Dermis microvascular lymphatic vessel endothelial cell (primary cell): Measurements from ENCODE around the gene RPS19. TPM values are rescaled to one million over a fixed set of nuclear protein-coding genes. Genes with fewer than 3 reads are reported as not detected.
A peak's percentile ranks its signal among the peaks of the same experiment; 100 is the strongest.
"Not testable (repeated sequence)": the region's sequence is repeated elsewhere in the genome, so short reads cannot be mapped to it uniquely, and the experiment has no call there.

ENCODE experiments used
- DNase-seq, 2 donors: peaks; one replicate each; pipeline versions ENCODE4 v3.0.0 to v3.0.0-alpha.2; 2010; ENCODE audit warnings: low read depth in 2 of 2
- total RNA-seq: library from RNA; depleted of rRNA; stranded (reverse); fragments of >200 nt; gene quantifications from 2 replicates; pipeline ENCODE4 v1.2.1, GENCODE V29; 2014

Gene RPS19
- total RNA-seq, 1 donor from 2014 or later: 471 TPM

DNA sequence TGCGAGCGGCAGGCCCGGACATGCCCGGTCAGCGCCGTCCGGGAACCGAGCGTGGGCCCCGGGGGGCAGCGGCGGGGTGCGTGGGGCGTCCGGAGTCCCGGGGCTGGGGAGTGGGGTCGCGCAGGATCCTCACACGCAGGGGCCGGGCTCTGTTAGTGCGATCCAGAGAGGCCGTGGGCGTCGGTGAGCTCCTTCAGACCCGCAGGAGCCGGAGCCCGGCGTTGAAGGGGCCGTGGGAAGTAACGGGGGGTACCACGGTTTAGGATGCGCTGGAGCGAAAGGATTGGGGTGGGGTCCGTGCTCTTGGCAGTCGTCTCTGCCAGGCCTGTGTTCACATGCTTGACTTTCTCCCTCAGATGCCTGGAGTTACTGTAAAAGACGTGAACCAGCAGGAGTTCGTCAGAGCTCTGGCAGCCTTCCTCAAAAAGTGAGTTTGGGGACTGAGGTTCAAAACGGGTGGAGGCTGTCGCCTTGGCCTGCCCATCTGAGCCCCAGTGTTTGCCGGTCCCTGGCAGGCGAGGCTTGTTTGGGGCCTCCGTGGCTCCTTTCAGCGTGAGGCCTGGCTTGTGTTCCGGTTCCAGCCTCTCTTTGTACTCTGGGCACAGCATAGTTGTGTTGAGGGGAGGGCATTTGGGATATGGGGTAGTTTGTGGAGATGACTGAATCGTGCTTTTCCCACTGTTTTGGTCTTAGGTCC, 512 bp downstream of the RPS19 start:
- DNase-seq: peak in 1 of 2 donors; percentile 24

DNA sequence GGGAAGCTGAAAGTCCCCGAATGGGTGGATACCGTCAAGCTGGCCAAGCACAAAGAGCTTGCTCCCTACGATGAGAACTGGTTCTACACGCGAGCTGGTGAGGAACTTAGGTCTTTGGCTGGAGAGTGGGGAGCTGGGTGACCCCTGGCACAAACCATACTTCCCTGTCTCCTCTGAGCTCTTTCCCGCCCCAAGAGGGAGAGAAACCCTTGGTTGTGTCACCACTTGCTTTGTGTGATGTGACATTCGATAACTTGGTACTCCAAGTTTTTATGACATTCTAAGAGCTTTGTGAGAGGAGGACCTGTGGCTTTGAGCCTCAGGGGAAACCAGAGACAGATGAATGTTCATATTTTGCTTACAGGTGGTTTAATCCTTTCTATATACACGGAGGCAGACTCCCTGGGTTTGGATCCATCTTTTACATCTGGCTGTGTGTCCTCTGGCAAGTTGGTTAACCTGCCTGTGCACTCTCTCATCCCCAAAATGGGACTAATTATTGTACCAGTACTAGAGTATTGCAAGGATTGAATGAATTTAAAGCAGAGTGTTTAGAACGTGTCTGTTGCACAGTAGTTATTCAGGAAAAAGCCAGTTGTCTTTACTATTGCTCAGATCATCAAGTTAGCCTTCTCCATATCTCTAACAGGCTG, 1.2 kb downstream of the RPS19 start:
- no peak for DNase-seq

DNA sequence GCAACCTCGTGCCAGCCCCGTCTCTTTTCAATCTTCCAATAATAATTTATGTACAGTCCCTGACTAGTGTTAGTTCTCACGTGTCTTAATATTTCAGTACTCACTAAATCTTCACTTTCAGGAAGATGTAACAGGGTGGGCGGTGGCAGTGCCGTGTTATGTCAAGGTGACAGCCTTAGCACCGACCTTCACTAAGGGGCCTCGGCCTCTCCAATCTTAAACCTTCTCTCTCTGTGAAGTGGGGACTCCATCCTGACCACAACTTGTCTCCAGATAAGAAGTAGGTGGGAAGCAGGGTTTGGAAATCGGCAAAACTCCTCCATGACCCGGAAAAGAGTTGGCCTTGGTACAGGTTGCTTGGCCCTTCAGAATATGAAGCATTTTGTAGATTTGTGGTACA, 1.8 kb downstream of the RPS19 start:
- DNase-seq: no peak

DNA sequence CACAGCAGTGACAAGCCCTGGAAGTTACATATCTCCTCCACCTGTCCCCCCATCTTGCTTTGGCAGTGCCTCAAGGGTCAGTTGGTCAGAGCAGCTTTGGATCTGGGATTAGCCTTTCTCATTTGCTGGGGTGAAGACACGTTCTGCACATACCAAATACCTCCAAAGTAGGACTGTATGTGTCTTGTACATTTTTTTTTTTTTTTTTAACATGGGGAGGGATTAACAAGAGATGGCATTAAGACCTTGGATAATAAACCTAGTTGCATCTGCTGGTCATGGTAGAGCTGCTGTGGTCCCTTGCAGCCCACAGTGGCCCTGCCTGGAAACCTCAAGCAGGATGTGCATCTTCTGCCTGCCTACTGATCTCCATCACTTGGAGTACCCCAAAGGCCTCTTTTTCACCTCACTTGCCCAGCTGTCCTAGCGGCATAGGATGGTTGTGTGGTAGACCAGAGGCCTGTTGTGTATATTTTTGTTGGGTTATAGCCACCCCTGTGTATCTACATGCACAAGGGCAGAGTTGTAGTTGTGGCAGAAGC, 2.5 kb downstream of the RPS19 start:
- no peak for DNase-seq

DNA sequence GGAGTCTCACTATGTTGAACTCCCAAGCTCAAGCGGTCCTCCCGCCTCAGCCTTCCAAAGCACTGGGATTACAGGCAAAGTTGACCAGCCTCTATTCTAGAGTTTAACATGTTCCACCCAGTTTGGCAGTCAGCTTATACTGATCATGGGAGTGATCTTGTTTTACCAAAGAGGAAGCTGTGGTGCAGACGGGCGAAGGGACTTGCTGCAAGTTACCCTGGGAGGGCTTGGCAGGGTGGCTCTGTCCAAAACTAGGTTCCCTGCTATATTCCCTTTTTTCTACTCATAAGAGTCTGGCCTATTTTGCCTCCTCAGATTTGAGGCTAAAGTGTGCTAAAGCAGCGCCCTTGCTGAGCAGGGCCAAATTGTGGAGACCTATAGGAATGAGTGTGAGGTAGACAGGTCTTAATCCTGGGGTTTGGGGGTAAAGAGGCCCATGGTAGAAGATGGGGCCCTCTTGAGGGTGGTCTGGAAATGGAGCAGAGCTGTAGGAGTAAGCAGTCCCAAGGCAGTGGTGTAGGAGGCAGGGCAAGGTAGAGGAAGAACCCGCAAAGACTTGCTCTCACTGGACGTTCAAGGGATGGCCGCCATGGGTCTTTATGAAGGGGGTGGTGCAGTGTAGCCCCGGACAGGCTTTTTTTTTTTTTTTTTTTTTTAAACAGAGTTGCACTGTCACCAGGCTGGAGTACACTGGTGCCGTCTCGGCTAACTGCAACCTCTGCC, 3.3 kb downstream of the RPS19 start:
- no peak for DNase-seq

DNA sequence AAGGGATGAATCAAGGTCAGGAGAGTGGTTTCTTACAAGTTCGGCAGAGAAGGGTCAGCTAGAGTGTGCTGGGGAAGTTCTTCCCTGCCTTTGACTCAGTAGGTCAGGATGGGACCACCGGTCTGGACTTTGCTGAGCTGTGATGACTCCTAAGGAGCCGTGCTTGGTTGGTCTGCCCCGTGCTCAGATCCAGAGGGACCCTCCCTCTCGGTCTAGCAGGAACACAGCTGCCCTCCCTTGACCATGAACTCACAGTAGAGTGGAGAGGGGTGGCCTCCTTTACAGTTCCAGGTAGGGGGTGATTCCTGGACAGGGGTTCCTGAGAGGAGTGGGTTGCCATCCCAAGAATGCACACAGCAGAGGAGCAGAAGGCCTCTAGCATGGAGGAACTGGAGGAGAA, 4.3 kb downstream of the RPS19 start:
- no peak for DNase-seq

DNA sequence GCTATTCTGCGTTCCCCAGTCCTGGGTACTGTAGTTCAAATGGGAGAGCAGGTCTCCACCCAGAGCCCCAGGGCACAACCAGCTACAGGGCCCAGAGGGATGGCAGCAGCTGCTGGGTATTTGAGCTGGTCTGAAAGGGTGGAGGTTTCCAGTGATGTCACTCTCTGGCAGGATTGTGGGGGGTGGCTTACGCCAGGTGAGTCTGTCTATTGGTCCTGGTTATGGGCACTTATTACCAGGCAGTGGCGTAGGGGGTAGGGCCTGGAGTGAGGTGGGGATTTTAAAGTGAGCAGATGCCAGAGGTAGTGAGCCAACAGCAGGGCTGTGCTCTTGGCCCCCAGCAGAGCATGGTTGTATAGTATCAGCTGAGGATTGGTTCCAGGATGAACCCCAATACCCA, 6.2 kb downstream of the RPS19 start:
- no peak for DNase-seq

GRCh38 chr19:41868120-41868988, 8.3 kb downstream of the RPS19 start:
- no peak for DNase-seq

DNA sequence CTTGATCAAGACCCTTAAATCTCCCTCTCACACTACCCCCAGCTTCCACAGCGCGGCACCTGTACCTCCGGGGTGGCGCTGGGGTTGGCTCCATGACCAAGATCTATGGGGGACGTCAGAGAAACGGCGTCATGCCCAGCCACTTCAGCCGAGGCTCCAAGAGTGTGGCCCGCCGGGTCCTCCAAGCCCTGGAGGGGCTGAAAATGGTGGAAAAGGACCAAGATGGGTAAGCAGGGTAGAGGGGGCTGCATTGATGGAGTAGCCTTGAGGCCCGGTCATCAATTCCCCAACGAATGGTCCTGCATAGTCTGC, 8.9 kb downstream of the RPS19 start:
- DNase-seq: no peak

GRCh38 chr19:41869374-41869955, 9.4 kb downstream of the RPS19 start:
- no peak for DNase-seq

GRCh38 chr19:41870401-41870873, 10.4 kb downstream of the RPS19 start:
- no peak for DNase-seq

DNA sequence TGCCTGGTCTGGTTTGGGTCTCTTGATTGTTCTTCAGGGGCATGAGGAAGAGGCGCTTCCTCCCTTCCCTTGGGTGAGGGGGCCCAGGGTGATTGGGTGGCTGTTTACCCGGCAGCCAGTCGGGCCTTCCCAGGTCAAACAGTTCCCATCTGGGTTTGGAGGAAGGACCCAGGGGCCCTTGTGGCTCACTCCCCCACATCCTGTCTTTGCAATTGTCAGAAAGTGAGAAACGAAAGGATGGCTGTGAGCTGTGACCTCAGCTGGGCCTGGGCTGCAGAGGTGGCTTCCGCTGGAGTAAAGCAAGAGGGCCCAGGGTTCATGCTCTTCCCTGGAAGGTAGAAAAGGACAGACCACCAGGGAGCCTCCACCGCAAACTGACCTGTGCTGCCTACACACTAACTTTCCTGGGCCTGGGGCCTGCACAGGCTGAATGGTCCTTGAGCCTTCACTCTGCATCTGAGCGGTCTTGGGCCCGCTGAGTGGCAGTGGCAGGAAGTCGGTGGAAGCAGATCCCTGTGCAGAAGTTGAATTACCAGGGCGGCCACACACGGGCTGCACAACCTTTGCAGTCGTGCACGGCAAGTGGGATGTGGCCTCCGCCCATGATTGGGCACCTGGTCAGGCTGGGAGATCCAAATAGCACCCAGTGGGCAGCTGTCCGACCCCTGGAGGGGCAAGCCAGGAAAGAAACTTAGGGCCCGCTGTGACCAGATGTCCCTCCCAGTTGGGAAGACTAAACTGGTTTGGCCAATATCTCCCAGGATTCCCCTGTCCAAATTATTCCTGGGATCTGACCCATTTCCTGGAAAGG, 11.7 kb downstream of the RPS19 start:
- DNase-seq: no peak

DNA sequence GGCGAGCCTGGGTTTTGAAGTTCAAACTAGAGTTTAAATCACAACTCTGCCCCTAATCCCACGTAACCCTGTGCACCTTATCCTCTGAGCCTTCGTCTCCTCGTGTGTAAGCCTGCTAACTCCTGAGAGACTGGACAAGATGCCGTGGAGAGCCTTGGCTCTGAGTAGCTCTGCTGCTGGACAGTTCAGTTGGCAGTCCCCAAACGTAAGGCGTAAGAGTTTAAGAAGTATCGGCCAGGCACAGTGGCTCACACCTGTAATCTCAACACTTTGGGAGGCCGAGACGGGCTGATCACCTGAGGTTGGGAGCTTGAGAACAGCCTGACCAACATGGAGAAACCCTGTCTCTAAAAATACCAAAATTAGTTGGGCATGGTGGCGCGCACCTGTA, 12.3 kb downstream of the RPS19 start:
- no peak for DNase-seq

DNA sequence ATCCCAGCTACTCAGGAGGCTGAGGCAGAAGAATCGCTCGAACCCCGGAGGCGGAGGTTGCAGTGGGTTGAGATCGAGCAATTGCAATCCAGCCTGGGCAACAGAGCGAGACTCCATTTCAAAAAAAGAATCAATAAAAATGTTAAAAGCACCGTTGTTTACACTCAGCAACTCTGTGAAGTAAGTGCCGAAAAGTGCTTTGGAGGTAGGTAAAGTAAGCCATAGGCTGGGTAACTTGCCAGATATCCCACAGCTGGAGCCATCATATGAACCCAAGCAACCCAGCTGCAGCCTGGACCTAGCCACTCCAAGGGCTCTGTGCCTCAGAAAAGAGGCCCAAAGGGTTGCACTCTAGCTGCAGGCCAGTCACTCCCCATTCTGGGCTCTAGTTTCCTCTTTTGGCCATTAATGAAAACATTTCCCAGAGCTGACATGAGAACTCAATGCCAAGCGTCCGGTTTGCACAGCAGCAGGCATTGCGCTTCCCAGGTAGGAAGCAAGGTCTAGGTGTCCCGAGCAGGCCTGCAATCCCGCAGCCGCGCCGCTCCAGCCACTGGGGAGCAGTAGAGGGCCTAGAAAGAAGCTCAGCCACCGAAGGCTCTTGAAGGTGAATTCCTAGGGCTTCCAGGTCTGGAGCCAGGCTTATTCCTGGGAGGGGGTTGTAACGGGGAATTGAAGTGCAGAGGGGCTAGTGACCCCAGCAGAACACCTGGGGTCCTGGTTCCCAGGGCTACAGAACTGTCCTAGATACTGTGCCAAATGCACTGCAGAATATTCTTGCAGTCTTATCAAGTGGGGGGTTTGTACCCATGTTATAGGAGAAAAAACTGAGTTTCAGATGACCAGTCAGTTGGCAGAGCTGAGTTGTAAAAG, 13.0 kb downstream of the RPS19 start:
- DNase-seq: peak in 1 of 2 donors; percentile 68

GRCh38 chr19:41875973-41876372, 15.9 kb downstream of the RPS19 start:
- DNase-seq: not testable (repeated sequence)

- DNase-seq: no peak
Observed at GRCh38 chr19:41876847-41877832, 17.1 kb downstream of the RPS19 start, which contains the start of gene CD79A. Gene CD79A (plus strand): TSS chr19:41877279. CDS start chr19:41877305, 26 bp downstream.

GRCh38 chr19:41877916-41878905, 18.2 kb downstream of the RPS19 start:
- DNase-seq: no peak
